GM19035 (cell line): ENCODE results near the gene ZDHHC6.
A peak's percentile ranks its signal among the peaks of the same experiment; 100 is the strongest.
"Not testable (repeated sequence)": the region's sequence is repeated elsewhere in the genome, so short reads cannot be mapped to it uniquely, and the experiment has no call there.

Experiments
- ATAC-seq: cut with Tn5 transposase; IDR thresholded peaks from one replicate; pipeline ENCODE4 v1.9.1; 2021; ENCODE audit not compliant: unreplicated experiment

Gene ZDHHC6

DNA sequence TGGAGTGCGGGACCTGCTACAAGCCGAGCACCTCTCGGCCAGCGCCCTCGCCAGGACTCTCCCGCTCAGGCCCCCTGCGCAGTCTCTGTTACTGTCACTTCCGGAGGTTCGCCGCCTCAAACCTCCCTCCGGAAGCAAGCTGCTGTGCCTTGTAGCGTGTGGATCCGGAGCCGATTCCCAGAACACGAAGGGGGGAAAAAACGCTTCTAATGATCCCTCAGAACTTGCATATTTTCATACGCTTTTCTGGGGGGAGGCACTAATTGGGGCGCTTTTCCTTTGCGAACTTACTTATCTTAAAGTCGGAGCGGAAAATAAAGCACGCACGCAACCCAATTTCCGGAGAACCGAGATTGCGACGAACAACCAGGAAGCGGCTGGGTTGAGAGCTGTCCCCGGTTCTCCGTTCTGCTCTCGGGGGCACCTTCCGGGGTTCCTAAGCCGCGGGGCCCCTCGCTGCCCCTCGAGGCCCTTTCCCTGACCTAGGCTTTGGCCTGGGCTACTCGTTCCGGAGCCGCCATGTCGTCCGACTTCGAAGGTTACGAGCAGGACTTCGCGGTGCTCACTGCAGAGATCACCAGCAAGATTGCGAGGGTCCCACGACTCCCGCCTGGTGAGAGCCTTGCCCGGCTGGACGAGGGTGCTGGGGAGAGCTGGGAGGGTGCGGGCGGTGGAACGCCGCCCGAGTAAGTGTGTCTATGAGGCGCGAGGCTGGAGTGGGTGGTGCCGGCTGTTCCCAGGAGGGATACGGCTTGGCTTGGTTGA, at the start of gene ZDHHC6, which contains the start of gene VTI1A:
TSS of gene ZDHHC6 (minus strand) at position 60 of the 765 bp plus-strand sequence. CDS start 1,478 bp downstream, outside the sequence.
TSS of gene VTI1A (plus strand) at position 361 of the 765 bp plus-strand sequence. CDS start at position 520, 159 bp downstream.
- peak; percentile 96 for ATAC-seq

- no peak for ATAC-seq
Measured at GRCh38 chr10:112492736-112493135, 46.0 kb upstream of the ZDHHC6 start.

DNA sequence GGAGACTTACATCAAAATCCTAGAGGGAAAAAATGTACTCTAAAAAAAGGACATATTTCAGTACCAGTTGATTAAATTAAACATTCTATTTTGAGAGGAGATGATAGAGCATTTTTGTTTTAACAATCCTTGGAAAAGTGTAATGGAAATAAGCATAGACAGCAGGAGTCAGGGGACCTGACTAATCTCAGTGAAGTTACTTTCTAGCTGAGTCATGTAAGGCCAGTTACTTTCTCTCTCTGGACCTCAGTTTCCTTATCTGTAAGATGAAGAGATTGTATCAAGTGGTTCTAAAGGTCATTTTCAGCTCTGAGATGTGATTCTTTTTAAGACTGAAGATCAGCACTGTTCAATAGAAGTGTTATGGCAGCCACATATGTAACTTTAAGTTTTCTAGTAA, 44.4 kb upstream of the ZDHHC6 start:
- no peak for ATAC-seq

DNA sequence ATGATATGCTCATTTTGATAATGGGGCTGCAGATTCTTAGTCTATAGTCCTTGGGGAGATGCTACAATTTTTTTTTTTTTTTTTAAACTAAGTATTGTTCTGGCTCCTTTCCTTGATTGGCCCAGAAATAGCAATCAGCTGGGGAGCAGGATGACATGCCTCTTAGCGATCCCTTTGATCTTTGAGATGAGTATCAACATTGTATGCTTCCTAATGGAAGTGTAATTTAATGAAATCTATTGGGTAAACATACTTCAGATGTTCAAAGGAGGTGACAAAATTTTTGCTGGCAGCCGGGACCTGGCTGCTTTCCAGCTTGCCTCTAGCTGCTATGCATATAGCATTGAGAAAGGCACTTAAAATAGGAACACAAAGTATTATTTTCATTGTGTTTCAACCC, 43.8 kb upstream of the ZDHHC6 start:
- ATAC-seq: no peak

DNA sequence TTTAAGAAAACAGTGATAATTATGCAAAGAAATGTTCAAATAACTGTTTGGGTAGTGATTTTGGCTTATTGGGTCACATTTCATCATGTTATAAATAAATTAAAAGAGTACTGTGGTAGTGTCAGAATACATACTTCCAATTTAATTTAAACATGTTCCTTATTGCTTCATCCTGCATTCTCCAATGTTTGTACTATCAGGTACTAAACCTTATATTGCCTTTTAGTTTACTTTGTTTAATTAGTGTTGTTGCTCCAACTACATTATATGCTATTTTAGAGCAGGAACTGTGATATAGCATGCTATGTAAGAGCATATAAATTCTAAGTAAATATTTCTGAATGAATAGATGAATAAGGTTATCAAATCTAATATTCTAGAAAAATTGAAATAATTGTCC, 41.2 kb upstream of the ZDHHC6 start:
- no peak for ATAC-seq

- ATAC-seq: no peak
Measured at GRCh38 chr10:112484399-112484798, 37.7 kb upstream of the ZDHHC6 start.

GRCh38 chr10:112481602-112482001, 34.9 kb upstream of the ZDHHC6 start:
- no peak for ATAC-seq

DNA sequence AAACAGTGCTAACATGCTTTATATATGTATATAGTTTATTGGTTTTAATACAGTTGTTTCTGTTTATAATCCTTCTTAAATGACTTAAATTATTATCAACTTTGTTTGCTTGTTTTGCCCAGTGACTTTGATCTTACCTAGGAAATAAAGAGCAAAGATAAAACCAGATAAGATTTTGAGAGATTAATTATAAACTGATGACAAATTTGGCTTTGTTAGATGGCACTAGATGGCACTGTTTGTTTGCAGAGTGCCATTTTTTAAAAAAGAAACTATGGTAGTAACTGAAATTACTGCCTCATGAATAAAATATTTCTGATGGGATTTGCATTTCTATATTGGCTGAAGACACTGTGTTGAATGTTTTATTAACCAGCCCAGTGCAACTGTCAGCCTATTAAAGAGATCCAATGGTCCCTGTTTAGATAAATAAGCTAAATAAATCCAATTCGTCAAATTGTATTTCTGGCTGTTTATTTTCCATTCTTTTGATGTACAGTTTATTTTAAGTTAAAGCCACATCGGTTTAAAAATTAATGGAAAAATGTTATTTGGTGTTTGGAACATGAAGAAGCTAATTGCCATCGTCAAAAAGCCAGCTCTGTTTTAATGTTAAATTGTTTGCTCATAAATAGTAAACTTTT, 29.0 kb upstream of the ZDHHC6 start:
- no peak for ATAC-seq

- peak; percentile 73 for ATAC-seq
Measured at GRCh38 chr10:112471878-112472487, 25.3 kb upstream of the ZDHHC6 start.

GRCh38 chr10:112467541-112468075, 20.9 kb upstream of the ZDHHC6 start:
- no peak for ATAC-seq

- no peak for ATAC-seq
Measured at GRCh38 chr10:112466802-112467201, 20.1 kb upstream of the ZDHHC6 start.

GRCh38 chr10:112465299-112465883, 18.7 kb upstream of the ZDHHC6 start:
- ATAC-seq: no peak

- ATAC-seq: not testable (repeated sequence)
Measured at GRCh38 chr10:112464074-112464473, 17.4 kb upstream of the ZDHHC6 start.

GRCh38 chr10:112461029-112461887, 14.5 kb upstream of the ZDHHC6 start:
- no peak for ATAC-seq

DNA sequence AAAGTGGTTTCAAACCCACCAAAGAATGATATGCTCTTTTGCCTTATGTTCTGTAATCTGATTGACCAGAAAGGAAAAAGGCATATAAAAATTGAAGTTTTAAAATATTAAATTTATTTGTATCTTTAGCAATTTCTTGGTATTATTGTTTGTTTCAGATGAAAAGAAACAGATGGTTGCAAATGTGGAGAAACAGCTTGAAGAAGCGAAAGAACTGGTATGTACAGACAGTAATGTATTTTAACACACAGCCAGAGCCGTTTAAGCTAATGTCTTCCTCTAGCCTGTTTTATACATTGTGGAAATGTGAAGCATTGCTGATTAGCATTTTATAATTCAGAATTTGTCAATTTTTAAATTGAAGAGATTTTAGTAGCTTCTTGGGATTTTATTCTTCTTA, 13.7 kb upstream of the ZDHHC6 start:
- ATAC-seq: no peak

- ATAC-seq: no peak
Measured at GRCh38 chr10:112456533-112456932, 9.8 kb upstream of the ZDHHC6 start.

GRCh38 chr10:112454910-112455779, 8.4 kb upstream of the ZDHHC6 start:
- ATAC-seq: no peak

GRCh38 chr10:112448888-112449287, 2.2 kb upstream of the ZDHHC6 start:
- ATAC-seq: no peak

DNA sequence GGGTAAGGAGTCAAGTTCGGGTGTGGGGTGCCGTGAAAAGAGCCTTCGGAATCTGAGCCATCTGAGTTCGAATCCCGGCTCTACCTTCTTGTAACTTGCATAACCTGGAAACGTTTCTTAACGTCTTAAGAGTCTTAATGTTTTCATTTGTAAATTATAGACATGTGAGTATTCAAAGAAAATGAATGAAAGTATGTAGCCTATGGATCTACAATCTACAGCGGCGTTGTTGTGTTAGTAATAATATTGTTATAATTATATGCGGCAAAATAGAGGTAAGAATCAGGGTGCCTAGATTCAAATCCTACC, 860 bp upstream of the ZDHHC6 start:
- ATAC-seq: no peak
